Inflammatory macrophage (primary cell): ENCODE data around the gene VMP1.
"Not testable (repeated sequence)": the region's sequence is repeated elsewhere in the genome, so short reads cannot be mapped to it uniquely, and the experiment has no call there.

Source experiments
- DNase-seq, 2 donors: peaks; one replicate each; pipeline ENCODE4 v3.0.0-alpha.2; 2020 to 2022

The VMP1 gene

DNA sequence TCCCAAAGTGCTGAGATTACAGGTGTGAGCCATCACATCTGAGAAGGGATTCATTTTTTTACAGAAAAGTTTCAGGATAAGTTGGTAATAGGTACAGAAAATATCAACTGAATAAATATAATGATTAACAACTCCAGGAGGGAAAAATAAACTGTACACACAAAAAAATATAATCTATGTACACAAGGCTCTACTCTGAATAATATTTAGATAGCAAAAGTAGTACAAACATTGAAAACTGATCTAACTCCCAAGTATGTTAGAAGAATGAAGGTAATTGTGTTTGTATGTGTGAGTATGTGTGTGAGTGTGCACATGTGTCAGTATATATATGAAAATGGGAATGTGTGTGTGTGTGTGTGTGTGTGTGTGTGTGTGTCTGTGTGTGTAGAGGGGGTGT is 164.9 kb downstream of the VMP1 start:
- DNase-seq = no peak

GRCh38 chr17:59873414-59873813 is 166.0 kb downstream of the VMP1 start:
- not testable (repeated sequence) for DNase-seq

GRCh38 chr17:59874376-59874775 is 166.9 kb downstream of the VMP1 start:
- DNase-seq = no peak

- DNase-seq = peak; percentile 50 to 53
These were observed 168.7 kb downstream of the VMP1 start for GRCh38 chr17:59876107-59876506.

GRCh38 chr17:59877965-59878364 is 170.5 kb downstream of the VMP1 start:
- DNase-seq = no peak

- DNase-seq = no peak
These were observed 171.2 kb downstream of the VMP1 start for GRCh38 chr17:59878624-59879023.

GRCh38 chr17:59884861-59885260 is 177.4 kb downstream of the VMP1 start:
- DNase-seq = no peak

- DNase-seq = no peak
These were observed 180.8 kb downstream of the VMP1 start for GRCh38 chr17:59888145-59888750.

- no peak for DNase-seq
These were observed 183.3 kb downstream of the VMP1 start for GRCh38 chr17:59890720-59891119.
